Thyroid gland (tissue), 4 donors: Measurements from ENCODE around the gene EFCAB6.

Experiments
- CTCF ChIP-seq, 6 experiments: fragments of 200-600 bp in 3 of 6; fragments of 450-650 bp in 3 of 6; sonication (generic) in 3 of 6; IDR thresholded peaks; one replicate each; pipeline ENCODE4 v1.5.1; 2016 to 2019; ENCODE audit warnings: antibody characterized with exemption in 6 of 6, mild to moderate bottlenecking in 2 of 6, inconsistent platforms in 1 of 6, moderate library complexity in 1 of 6
- POLR2A ChIP-seq, 2 donors: fragments of 450-650 bp; IDR thresholded peaks; one replicate each; pipeline ENCODE4 v1.6.1; 2017; ENCODE audit warnings: antibody characterized with exemption in 2 of 2, mild to moderate bottlenecking in 2 of 2, moderate library complexity in 1 of 2

DNA sequence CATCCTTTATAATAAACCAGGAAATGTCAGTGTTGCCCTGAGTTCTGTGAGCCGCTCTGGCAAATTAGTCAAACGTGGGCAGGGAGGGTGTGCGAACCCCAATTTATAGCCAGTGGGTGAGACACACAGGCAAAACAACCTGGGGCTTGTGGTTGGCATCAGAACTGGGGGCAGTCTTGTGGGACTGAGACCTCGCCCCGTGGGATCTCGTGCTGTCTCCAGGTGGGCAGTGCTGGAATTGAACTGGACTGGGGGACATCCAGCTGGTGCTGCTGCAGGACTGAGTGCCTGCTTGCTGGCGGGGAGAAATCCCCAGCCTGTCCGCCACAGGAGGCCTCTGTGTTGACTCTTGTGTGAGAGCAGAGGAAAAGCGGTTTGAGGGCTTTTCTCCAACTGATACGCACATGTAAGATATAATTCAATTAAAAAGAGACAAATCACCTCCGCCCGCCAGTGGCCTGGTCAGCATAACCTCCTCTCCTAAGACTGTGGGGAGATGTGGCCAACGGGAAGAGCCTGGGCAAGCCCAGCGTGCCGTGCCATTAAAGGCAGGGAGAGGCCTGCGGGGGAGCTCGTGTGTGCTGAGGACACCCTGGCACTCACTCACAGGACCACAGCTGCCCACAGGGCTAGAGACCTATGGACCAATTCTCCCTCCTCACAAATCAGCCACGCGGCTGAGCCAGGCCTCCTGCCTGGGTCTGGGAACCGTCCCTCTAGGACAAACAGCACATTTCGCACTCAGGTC, 31.9 kb upstream of the EFCAB6 start:
- no peak for TF ChIP-seq CTCF (IDR thresholded peaks at IDR 0.05)
- TF ChIP-seq POLR2A (IDR thresholded peaks at IDR 0.05) = no peak
